GM19351 (cell line): ENCODE measurements around the gene TSPAN33.
A peak's percentile ranks its signal among the peaks of the same experiment; 100 is the strongest.
"Not testable (repeated sequence)": the region's sequence is repeated elsewhere in the genome, so short reads cannot be mapped to it uniquely, and the experiment has no call there.

Experiments used
- ATAC-seq: cut with Tn5 transposase; IDR thresholded peaks from one replicate; pipeline ENCODE4 v1.9.1; 2021; ENCODE audit warnings: mild to moderate bottlenecking, moderate library complexity; ENCODE audit not compliant: unreplicated experiment

TSPAN33 gene

DNA sequence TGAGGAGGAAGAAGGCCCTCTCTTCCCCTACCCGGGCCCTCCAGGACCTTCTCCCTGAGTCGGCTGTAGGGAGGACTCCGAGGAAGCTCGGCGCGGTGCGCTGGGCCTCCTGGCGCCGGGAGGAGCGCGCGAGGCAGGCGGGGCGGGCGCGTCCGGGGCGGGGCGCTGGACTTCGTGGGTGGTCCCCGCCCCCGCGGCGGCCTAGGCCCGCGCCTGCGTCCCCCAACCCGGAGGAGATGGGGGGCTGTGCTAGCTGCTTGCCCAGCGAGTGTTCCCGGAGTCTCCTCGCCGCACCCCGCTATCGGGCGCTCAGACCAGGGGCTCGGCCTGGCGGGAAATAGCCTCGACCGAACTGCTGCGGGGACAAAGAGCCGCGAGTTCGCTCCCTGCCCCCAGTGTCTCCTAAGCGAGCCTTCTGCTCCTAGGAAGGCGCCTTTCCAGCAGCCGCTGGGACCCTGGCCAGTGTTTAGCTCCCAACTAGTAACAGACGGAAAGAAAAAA lies 24.7 kb downstream of the TSPAN33 start:
- no peak for ATAC-seq

DNA sequence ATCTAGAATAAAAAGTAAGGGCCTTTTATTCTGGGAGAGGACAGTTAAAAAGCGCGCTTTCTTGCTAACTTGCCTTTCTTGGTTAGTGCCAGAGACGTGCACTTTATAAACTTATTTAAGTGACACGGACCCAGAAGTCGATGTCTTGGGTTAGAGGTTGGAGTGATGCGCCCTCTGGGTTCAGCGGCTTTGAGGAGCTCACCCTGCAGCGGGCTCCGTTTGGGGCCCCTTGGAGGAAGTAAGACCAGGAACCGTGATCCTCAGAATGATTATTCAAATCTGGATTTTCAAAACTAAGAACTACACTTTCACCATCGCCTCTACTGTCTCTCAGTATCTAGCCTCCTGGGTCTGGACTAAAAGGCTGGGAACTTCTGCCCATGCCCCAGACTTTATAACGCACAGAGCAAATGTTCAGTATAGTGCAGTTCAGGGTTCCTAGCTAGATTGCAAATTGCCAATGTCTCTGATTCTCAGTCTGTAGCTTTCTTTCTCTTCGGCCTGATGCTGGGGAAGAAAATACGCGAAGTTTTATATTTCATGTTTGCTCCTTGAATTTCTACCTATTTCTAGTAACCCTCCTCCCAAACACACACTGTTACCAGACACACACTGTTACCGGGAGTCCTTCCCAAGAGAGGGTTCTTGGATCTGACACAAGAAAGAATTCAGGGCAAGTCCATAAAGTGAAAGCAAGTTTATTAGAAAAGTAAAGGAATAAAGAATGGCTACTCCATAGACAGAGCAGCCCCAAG lies 25.4 kb downstream of the TSPAN33 start:
- peak; percentile 72 for ATAC-seq

DNA sequence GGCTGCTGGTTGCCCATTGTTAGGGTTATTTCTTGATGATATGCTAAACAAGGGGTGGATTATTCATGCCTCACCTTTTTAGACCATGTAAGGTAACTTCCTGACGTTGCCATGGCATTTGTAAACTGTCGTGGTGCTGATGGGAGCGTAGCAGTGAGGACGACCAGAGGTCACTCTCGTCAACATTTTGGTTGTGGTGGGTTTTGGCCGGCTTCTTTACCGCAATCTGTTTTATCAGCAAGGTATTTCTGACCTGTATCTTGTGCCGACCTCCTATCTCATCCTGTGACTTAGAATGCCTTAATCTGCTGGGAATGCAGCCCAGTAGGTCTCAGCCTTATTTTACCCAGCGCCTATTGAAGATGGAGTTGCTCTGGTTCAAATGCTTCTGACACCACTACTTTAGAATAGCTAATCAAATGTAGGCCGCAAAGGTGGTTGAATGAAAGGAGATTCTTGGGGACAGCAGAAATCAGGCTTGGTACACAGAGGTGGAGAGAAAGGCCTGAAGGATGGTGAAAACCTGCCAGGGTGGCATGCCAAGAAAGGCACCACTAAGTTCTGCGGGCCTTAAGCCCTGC lies 26.0 kb downstream of the TSPAN33 start:
- no peak for ATAC-seq

DNA sequence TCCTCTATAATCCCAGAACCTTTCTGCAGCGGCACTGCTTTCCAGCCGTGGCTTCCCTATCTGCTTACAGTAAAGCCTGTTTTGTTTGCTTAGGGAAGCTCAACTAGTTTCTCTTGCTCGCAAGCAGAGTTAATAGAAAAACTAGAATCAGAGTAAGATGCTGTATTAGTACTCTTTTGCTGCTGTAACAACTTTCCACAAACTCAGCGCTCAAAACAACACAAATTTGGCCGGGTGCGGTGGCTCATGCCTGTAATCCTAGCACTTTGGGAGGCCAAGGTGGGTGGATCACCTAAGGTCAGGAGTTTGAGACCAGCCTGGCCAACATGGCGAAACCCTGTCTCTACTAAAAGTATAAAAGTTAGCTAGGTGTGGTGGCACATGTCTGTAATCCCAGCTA lies 29.4 kb downstream of the TSPAN33 start:
- not testable (repeated sequence) for ATAC-seq

DNA sequence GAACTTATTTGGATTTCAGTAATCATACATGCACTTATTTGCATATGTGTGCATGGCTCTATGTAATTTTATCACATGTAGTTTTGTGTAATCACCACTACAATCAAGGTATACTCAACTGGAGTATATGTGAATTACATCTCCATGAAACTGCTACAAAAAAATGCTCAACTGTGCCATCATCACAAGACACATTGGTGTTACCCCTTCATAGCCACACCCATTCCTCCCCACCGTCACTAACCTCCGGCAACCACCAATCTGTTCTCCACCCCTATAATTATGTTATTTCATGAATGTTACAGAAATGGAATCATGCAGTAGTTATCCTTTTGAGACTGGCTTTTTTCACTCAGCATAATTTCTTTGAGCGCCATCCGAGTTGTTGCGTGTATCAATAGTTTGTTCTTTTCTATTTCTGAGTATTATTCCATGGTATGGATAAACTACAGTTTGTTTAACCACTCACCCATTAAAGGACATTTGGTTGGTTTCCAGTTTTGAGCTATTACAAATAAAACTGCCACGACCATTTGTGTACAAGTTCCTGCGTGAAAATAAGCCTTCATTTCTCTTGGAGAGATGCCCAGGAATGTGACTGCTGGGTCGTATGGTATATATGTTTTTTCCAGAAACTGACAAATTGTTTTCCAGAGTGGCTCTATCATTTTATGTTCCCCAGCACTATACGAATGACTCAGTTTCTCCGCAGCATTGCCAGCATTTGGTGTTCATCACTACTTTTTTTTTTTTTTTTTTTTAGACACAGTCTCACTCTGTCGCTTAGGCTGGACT lies 32.6 kb downstream of the TSPAN33 start:
- no peak for ATAC-seq

DNA sequence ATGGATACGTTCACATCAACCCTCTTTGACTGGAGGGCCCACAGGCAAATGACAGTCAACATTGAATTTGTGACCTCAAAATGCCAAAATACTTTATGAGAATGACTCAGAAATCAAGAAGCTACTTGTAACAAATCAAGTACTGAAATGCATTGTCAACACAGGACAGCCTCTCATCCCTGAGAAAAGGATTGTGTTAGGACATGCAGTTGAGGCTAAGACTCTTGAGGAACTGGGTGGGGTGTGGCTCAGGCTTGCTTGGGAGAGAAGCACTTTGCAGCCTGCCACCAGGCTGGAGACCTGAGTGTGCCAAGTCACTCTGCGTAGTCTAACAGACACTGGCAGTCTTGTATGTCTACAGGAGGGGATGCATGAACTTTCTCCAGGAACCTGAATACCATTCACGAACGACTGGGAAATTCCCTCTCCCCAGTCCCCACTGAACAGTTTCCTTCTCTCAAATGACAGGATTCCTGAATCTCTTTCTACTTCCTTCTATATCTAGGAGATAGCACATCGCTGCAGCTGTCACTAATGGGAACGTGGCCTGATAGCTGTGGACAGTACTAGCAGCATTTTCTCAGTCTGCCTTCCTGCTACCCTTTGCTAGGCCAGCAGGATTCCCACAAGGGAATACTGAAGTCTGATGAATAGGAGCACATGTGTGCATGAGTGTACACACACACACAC lies 40.6 kb downstream of the TSPAN33 start:
- ATAC-seq, result no peak

DNA sequence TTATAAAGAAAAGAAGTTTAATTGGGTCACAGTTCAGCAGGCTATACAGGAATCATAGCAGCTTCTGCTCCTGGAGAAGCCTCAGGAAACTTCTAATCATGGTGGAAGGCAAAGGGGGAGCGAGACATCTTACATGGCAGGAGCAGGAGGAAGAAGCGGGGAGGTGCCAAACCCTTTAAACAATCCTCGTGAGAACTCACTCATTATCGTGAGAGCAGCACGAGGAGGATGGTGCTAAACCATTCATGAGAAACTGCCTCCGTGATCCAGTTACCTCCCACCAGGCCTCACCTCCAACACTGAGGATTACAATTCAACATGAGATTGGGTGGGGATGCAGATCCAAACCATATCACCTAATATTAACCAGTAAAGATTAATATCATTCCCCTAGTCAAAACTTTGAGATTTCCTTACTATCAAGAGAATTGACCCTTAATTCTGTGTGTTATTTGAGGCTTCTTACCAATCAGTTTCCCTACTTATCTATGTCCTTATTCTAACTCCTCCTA lies 42.3 kb downstream of the TSPAN33 start:
- ATAC-seq, result no peak

DNA sequence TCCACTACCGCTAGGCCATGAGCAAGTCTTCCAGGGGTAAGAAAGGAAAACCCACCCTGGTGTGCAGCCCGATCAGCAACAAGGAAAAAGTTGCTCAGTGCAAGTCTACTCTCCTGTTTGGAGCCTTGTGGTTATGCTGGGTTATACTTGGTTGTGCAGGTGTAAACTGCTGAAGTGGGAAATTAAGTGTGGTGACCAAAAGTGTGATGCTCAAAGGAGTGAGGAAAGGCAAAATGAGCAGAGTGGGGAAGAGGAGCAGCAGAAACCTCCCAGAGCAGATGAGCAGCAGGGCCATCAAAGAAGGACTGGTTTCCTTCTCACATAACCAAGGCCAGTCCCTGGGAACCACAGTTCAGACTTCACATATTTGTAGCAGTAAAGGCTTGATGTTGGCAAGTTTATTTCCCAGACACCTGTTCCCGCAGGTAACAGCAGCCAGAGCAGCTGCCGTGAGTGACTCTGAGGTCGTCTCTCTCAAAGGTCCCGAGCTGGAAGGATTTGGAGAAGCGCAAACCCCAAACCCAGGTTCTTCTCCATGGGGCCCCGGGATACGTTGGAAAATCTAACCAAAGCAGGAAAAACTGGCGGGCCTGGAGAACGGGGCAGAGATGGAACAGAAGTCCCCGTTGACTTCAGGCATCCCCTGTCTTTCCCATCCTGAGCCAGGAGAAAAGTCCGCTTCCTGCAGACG lies 43.3 kb downstream of the TSPAN33 start:
- no peak for ATAC-seq

DNA sequence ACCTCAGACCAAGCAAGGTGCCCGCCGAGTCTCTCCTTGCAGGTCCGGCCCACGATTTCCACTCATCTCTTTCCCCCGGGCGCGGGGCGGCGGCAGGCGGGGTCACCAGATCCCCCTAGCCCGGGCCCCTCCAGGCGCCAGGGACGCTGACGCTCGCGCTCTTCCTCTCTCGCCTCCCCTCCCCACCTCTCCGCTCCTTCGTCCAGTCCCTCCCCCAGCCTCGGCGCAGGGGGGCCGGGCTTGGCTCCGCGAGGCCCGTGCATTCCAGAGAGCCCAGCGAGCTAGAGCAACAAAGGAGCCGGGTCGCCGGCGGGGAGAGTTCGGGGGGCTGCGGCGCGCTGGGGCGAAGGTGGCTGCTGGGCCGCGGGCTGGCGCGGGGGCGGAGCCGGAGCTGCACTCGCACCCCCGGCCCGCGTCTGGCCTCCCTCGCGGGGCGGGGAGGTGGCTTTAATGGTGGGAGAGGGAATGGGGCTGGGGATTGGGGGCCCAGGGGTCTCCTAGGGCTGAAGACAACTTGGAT lies 43.9 kb downstream of the TSPAN33 start, which contains the start of gene SMO:
TSS of gene SMO (plus strand) at position 262 of the 520 bp plus-strand sequence. CDS start 519 bp downstream, outside the sequence.
- no peak for ATAC-seq

DNA sequence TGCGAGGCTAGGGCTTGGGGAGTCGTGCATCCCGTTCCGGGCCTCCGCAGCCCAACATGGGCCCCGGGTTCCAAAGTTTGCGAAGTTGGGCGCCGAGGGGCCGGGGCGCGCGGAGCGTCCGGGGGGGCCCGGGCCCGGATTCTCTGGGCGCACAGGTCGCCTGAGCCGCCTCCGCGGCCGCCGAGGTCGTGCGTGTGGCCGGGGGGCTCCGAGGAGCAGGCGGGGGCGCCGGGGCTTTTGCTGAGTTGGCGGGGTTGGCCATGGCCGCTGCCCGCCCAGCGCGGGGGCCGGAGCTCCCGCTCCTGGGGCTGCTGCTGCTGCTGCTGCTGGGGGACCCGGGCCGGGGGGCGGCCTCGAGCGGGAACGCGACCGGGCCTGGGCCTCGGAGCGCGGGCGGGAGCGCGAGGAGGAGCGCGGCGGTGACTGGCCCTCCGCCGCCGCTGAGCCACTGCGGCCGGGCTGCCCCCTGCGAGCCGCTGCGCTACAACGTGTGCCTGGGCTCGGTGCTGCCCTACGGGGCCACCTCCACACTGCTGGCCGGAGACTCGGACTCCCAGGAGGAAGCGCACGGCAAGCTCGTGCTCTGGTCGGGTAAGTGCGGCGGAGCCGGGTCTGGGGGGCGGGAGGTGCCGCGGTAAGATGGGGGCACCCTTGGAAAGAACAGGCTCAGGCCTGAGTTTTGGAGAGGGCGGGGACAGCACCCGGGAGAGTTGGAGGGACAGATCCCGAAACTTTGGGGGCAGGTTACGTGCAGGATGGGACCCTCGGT lies 44.6 kb downstream of the TSPAN33 start:
- ATAC-seq, result no peak

DNA sequence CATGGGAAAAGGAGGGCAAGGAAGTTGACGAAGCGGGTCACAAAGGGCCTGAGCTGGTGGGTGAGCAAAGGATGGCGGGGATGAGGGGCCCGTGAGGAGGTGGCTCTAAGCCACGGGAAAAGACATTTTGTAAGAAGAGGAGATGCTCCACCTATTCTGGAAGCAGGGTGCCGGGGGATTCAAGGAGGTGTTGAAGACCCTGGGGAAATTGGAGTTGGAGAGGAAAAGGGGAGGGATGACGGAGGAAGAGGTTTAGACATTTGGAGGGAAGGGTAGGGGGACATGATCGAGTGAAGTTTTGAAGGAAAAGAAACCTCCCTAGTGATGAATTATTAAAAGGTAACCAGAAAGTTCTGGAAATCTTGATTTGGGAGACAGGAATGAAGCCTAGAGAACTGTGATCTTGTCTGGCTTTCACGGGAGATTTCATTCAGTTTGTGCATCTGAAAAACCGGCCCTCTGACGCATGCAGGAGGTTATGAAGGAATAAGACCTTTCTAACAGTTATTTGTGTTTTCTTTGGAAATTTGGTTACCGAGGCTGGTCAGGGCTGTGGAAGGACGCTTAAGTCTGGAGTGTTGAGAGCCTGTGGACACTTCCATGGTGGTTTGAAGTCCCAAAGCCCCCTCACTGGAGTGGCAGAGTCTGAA lies 45.3 kb downstream of the TSPAN33 start:
- ATAC-seq, result no peak

DNA sequence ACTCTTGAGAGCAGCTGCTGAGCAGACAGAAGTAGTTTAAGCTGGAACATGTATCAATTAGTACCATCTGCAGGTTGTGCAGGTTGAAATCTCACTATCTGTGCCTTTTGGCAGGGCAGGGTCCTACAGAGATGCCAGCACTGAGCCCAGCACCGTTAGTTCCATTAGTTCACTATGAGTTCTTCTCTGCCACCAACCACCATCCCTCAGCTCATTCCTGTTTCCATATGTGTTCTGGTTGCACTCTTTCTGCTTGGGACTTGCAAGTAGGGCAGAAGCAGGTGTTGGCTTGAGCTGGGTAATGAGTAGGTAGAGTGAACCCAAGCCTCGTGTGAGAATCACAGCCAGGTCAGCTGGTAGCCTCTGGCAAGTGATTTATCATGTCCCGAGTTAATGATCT lies 46.8 kb downstream of the TSPAN33 start:
- no peak for ATAC-seq

DNA sequence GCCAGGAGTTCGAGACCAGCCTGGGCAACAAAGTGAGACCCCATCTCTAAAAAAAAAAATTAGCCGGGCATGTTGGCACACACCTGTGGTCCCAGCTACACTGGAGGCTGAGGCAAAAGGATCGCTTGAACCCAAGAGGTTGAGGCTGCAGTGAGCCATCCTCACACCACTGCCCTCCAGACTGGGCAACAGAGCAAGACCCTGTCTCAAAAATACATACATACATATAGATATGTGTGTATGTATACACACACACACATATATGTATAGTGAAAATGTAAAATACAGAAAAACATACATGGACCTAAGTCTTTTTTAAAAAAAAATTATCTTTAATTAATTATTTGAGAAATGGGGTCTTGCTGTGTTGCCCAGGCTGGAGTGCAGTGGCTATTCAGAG lies 49.4 kb downstream of the TSPAN33 start:
- no peak for ATAC-seq

DNA sequence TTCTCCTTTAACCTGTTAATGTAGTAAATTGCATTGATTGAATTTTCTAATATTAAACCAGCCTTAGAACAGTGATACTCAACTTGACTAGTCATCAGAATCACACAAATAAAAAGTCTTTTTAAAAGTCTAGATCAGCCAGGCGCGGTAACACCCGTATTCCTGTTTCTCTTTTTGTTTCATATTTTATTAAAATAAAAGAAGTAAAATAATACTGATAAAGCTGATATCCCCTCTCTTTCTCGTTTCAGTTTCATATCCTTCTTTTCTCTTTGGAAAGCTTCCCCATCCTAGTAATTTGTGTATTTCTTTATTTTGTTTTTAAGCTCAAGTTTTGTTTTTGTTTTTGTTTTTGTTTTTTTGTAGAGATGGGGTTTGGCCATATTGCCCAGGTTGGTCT lies 53.3 kb downstream of the TSPAN33 start:
- ATAC-seq, result no peak

DNA sequence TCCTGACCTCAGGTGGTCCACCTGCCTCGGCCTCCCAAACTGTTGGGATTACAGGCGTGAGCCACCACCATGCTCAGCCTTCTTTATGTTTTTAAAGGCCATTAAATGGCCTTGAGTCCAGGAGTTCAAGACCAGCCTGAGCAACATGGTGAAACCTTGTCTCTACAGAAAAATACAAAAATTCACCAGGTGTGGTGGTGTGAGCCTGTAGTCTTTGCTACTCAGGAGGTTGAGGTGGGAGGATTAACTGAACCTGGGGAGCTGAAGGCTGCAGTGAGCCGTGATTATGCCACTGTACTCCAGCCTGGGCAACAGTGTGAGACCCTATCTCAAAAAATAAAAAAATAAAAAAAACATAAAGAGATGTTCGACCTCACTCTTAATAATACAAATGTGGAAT lies 54.9 kb downstream of the TSPAN33 start:
- no peak for ATAC-seq

DNA sequence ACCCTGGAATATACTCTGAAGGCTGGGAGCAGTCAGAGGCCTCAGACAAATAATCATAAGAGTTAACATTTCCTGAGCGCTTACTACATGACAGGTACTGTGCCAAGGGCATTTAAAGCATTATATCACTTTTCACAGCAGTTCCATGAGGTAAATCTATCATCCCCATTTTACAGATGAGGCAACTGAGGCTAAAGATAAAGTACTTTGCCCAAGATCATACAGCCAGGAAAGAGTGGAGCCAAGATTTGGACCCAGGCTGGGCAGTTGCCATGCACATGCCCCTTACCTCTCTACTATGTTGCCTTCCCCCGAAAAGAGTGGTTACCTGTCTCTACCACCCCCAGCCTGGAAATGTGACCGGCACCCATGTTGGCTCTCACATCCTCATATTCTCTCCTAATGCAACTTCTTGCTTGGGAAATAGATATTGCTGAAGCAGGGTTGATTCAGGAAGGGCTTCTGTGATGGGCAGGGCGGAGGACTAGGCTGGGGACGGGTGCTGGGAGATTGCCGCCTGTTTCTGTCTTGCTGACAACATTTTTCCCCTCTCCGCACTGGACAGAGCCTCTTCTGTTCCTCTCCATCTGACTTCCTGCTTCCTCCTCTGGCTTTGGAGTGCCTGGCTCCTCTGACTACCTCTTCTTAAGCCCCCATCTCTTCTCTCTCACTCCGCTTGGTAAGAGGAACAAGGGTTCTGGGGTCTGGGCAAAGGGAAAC lies 57.7 kb downstream of the TSPAN33 start:
- ATAC-seq, result no peak

DNA sequence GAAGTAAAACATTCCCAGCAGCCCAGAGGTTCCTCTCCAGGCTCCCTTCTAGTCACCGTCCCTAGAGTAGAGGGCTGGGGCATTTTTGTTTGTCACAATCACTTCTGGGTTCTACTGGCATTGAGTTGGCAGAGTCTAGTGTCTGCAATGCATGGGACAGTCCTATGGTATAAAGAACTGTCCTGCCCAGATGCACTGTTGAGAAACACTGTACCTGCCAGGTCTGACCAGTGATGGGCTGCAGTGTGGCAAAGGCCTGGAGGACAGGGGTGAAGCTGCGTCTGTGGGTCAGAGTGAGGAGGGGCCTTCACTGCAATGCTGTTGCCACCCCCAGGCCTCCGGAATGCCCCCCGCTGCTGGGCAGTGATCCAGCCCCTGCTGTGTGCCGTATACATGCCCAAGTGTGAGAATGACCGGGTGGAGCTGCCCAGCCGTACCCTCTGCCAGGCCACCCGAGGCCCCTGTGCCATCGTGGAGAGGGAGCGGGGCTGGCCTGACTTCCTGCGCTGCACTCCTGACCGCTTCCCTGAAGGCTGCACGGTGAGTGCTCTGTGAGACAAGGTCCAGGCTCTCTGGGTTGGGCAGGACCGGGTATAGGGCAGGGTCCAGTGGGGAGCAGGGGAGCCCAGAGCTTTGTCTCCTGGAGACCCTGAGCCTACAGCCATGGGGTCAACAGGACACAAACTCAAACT lies 58.7 kb downstream of the TSPAN33 start:
- no peak for ATAC-seq
